Right forelimb (tissue), 1 donor: ENCODE measurements around the gene HPCA.
"Not testable (repeated sequence)": the region's sequence is repeated elsewhere in the genome, so short reads cannot be mapped to it uniquely, and the experiment has no call there.

ENCODE experiments used
- DNase-seq: peaks from one replicate; pipeline ENCODE4 v3.0.0-alpha.2; 2018

Gene HPCA

GRCh38 chr1:32903991-32904785, 17.9 kb downstream of the HPCA start:
- DNase-seq = no peak

- DNase-seq = no peak
Observed at GRCh38 chr1:32904797-32905196, 18.5 kb downstream of the HPCA start.

- not testable (repeated sequence) for DNase-seq
Observed at GRCh38 chr1:32905588-32905987, 19.3 kb downstream of the HPCA start.

GRCh38 chr1:32906654-32907053, 20.4 kb downstream of the HPCA start:
- DNase-seq = no peak

- DNase-seq = no peak
Observed at GRCh38 chr1:32907435-32907834, 21.1 kb downstream of the HPCA start.

- no peak for DNase-seq
Observed at GRCh38 chr1:32910319-32910718, 24.0 kb downstream of the HPCA start.

GRCh38 chr1:32915766-32916706, 29.7 kb downstream of the HPCA start:
- no peak for DNase-seq

- no peak for DNase-seq
Observed at GRCh38 chr1:32917521-32917920, 31.2 kb downstream of the HPCA start.

- no peak for DNase-seq
Observed at GRCh38 chr1:32918179-32918578, 31.9 kb downstream of the HPCA start.

GRCh38 chr1:32919811-32920733, 33.8 kb downstream of the HPCA start:
- DNase-seq = no peak

GRCh38 chr1:32920833-32921232, 34.5 kb downstream of the HPCA start:
- DNase-seq = no peak

GRCh38 chr1:32924881-32925344, 38.6 kb downstream of the HPCA start:
- DNase-seq = no peak

GRCh38 chr1:32925403-32926162, 39.3 kb downstream of the HPCA start:
- peak; percentile 55 for DNase-seq

GRCh38 chr1:32926562-32926961, 40.3 kb downstream of the HPCA start:
- DNase-seq = no peak

GRCh38 chr1:32927441-32927840, 41.1 kb downstream of the HPCA start:
- no peak for DNase-seq

GRCh38 chr1:32928285-32928684, 42.0 kb downstream of the HPCA start:
- DNase-seq = no peak

GRCh38 chr1:32928715-32929114, 42.4 kb downstream of the HPCA start:
- no peak for DNase-seq

GRCh38 chr1:32929366-32929765, 43.1 kb downstream of the HPCA start:
- no peak for DNase-seq

GRCh38 chr1:32931760-32932159, 45.5 kb downstream of the HPCA start:
- no peak for DNase-seq

GRCh38 chr1:32933742-32934322, 47.5 kb downstream of the HPCA start:
- no peak for DNase-seq

GRCh38 chr1:32934535-32934934, 48.2 kb downstream of the HPCA start:
- DNase-seq = no peak
